Measurements from ENCODE around the gene MAP1LC3B.
"Not testable (repeated sequence)": the region's sequence is repeated elsewhere in the genome, so short reads cannot be mapped to it uniquely, and the experiment has no call there.

MAP1LC3B gene

DNA sequence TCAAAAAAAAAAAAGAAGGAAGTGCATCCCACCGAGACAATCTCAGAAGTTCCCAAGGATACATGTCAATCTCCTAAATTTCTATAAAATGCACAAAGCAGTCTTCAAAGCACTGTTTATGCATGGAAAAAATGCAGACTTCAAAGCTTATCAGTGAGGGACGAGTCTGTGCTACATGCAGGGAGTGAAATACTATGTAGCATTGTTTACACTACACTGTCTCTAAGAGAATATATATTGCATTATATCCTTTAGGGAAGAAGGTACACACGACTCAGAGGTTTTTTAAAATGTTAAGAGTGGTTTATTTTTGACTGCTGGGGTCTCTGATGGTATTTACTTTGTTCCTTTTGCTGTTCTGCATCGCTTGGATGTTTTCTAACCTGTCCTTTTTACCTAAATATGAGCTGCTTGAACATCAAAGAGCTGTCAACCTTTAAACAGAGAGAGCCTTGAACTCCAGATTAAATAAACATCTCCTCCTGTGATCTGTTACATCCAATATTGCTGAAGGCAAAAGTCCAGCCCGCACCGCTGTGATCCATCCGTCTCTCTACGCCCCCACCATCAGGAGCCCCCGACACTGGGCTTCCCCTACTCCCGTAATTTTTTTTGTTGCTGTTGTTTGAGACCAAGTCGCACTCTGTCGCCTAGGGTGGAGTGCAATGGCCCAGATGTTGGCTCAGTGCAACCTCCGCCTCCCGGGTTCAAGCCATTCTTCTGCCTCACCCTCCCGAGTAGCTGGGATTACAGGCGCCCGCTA is 9.9 kb upstream of the MAP1LC3B start:
- H3K27ac Mint-ChIP-seq: peak overlapping the region; percentile 83 to 86 (median 84)
- no peaks in the 10 kb centered on the region for H3K9me3 Mint-ChIP-seq
- peak overlapping the region; percentile 86 to 90 (median 90) for H3K4me3 Mint-ChIP-seq
- H3K4me1 Mint-ChIP-seq: peaks cover 34% of the 10 kb centered on the region
- H3K27me3 Mint-ChIP-seq (ENCODE audit: low read depth): no peaks in the 10 kb centered on the region
- peaks cover 11% of the 10 kb centered on the region for H3K36me3 Mint-ChIP-seq (ENCODE audit: low read depth)
- TF ChIP-seq, protein P1, sequence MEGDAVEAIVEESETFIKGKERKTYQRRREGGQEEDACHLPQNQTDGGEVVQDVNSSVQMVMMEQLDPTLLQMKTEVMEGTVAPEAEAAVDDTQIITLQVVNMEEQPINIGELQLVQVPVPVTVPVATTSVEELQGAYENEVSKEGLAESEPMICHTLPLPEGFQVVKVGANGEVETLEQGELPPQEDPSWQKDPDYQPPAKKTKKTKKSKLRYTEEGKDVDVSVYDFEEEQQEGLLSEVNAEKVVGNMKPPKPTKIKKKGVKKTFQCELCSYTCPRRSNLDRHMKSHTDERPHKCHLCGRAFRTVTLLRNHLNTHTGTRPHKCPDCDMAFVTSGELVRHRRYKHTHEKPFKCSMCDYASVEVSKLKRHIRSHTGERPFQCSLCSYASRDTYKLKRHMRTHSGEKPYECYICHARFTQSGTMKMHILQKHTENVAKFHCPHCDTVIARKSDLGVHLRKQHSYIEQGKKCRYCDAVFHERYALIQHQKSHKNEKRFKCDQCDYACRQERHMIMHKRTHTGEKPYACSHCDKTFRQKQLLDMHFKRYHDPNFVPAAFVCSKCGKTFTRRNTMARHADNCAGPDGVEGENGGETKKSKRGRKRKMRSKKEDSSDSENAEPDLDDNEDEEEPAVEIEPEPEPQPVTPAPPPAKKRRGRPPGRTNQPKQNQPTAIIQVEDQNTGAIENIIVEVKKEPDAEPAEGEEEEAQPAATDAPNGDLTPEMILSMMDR (IDR thresholded peaks at IDR 0.05; ENCODE audit: unreplicated experiment in 3 of 3): no peak

DNA sequence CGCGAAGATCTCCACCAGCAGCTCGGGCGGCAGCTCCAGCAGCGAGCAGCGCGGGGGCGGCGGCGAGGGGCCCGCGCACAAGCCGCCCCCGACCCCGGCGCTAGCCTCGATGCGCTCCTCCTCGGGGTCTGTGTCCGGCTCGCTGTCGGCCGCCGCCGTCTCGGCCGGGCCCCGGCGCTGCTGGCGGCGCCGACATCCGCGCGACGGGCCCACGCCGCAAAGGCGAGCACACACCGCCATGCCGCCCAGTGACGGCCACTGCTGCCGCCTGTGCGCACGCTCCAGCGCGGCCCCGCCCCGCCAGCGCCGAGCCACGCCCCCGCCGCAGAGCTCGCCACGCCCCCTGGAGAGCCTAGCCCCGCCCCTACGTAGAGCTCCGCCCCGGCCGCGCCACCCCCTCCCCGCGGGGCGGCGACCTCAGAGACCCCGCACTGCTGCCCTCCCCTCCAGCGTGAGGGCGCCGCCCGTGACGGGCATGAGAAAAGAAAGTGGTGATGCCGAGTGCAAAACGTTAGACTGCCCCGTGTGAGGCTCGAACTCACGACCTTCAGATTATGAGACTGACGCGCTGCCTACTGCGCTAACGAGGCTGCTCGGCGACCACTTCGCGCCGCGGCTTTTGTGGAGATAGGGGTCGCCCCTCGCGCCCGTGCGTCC is 8.5 kb upstream of the MAP1LC3B start, which contains the start of gene FBXO31:
FBXO31 (minus strand) TSS at position 272 of the 657 bp plus-strand sequence; CDS start at position 240, 32 bp downstream.
- Mint-ChIP-seq H3K27ac (peak within 1 kb of the TSS; percentile 84 to 90 (median 89)), H3K27me3 (ENCODE audit: low read depth) (no peaks in the 10 kb centered on the region), H3K36me3 (ENCODE audit: low read depth) (peaks cover 9% of the 10 kb centered on the region), H3K4me3 (peak within 1 kb of the TSS; percentile 87 to 93 (median 91)), H3K4me1 (peaks cover 49% of the 10 kb centered on the region), H3K9me3 (no peaks in the 10 kb centered on the region)
- TF ChIP-seq, protein P1 (IDR thresholded peaks at IDR 0.05; ENCODE audit: unreplicated experiment in 3 of 3): no peak

DNA sequence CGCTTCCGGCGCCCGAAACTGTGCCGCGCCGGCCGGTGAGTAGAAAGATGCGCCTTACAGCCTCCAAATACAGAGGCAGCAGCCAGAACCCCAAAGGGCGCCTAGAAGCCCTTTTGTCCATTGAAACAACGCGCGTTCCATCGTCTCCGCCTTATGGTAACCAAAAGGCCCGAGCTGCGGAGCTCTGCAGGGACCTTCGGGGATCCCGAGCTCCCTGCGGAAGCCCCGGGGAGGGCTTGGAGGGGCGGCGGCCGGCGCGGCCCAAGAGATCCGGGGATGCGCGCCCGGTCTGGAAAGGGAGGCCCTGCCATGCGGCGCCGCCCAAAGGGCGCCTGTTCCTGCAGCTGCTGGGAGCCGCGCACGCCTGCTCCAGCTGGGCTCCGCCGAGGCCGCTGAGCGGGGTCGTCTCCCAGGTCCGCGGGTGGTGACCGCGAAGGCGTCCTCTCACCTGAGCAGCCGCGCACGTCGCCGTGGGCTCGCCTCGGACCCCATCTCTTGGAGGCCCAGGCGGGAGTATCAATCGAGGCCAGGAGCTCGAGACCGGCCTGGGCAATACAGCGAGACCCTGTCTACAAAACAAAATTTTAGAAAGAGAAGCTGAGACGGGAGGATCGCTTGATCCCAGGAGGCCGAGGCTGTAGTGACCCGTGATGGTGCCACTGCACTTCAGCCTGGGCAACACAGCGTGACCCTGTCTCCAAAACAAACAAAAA is 7.8 kb upstream of the MAP1LC3B start:
- TF ChIP-seq, protein P1 (IDR thresholded peaks at IDR 0.05; ENCODE audit: unreplicated experiment in 3 of 3): no peak
- no peaks in the 10 kb centered on the region for H3K9me3 Mint-ChIP-seq
- peak overlapping the region; percentile 87 to 93 (median 91) for H3K4me3 Mint-ChIP-seq

DNA sequence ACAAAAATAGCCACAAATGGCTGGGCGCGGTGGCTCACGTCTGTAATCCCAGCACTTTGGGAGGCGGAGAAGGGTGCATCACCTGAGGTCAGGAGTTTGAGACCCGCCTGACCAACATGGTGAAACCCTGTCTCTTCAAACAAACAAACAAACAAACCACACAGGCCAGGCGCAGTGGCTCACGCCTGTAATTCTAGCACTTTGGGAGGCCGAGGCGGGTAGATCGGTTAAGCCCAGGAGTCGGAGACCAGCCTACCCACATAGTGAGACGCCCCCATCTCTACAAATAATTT is 7.3 kb upstream of the MAP1LC3B start:
- H3K36me3 Mint-ChIP-seq (ENCODE audit: low read depth); H3K27me3 Mint-ChIP-seq (ENCODE audit: low read depth); H3K9me3 Mint-ChIP-seq: not testable (repeated sequence)
- Mint-ChIP-seq H3K27ac (peak overlapping the region; percentile 29 to 74 (median 64)), H3K4me3 (peak overlapping the region; percentile 76 to 93 (median 87)), H3K4me1 (peaks cover 54% of the 10 kb centered on the region)

More for the DNA sequence above, 7.8 kb upstream of the MAP1LC3B start:
- H3K27me3 Mint-ChIP-seq (ENCODE audit: low read depth): no peaks in the 10 kb centered on the region
- H3K4me1 Mint-ChIP-seq: peaks cover 51% of the 10 kb centered on the region
- peak overlapping the region; percentile 82 to 90 (median 89) for H3K27ac Mint-ChIP-seq
- H3K36me3 Mint-ChIP-seq (ENCODE audit: low read depth): peaks cover 5% of the 10 kb centered on the region

DNA sequence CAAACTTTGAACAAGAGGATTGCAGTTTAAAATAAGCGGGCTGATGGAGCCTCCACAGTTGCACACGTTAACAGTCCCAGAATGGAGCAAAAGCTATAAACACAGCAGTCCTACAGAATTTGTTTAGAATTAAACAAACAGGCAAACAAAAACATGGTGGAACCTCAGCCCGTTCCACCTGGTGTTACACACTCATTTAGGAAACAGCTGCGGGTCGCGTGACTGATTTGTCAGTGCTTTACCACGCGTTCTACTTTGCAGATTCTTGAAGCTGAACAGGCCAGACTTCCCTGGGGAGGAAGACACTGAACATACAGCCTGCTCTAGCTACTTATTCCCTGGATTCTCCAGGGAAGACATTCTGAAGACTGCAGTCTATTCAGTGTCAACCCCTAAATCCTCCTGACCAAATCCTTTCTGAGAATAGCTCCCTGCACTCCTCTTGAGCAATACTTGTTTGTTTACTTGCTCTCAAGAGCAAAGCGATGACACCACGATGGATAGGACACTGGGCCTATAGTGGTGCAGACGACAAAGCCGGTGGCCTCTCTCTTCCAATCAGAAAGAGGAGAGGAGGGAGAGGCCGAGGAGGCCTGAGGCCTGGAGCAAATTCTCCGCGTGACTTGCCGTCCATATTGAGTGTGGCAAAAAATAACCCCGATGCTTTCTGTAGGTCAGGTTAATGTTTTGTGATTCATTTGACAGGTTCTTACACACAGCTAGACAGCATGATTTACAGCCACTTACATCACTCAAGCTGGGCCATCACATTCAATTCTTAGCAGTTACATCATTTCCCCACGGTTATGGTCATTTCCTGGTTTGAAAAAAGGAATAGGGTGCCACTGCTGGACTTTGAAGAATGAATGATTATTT is 4.0 kb upstream of the MAP1LC3B start:
- Mint-ChIP-seq H3K4me1 (peaks cover 33% of the 10 kb centered on the region), H3K27ac (peak overlapping the region; percentile 97 to 98 (median 98)), H3K4me3 (peak overlapping the region; percentile 59 to 82 (median 79)), H3K27me3 (ENCODE audit: low read depth) (no peaks in the 10 kb centered on the region), H3K9me3 (no peaks in the 10 kb centered on the region), H3K36me3 (ENCODE audit: low read depth) (no peaks in the 10 kb centered on the region)
- TF ChIP-seq, protein P1 (IDR thresholded peaks at IDR 0.05; ENCODE audit: unreplicated experiment in 3 of 3): no peak

Data from nephron (organoid).